ENCODE data around the gene CAMTA1.
A peak's percentile ranks its signal among the peaks of the same experiment; 100 is the strongest.

The CAMTA1 gene

GRCh38 chr1:7549277-7550161, 764.3 kb downstream of the CAMTA1 start:
- DNase-seq, result no peak

GRCh38 chr1:7550261-7550865, 765.1 kb downstream of the CAMTA1 start:
- DNase-seq, result no peak

- DNase-seq, result no peak
Observed at GRCh38 chr1:7550981-7551380, 765.7 kb downstream of the CAMTA1 start.

- no peak for DNase-seq
Observed at GRCh38 chr1:7551442-7551841, 766.2 kb downstream of the CAMTA1 start.

- DNase-seq, result no peak
Observed at GRCh38 chr1:7552402-7552801, 767.1 kb downstream of the CAMTA1 start.

GRCh38 chr1:7553042-7553690, 767.9 kb downstream of the CAMTA1 start:
- no peak for DNase-seq

- DNase-seq, result no peak
Observed at GRCh38 chr1:7554385-7555235, 769.4 kb downstream of the CAMTA1 start.

GRCh38 chr1:7555391-7556185, 770.3 kb downstream of the CAMTA1 start:
- no peak for DNase-seq

GRCh38 chr1:7557301-7557891, 772.1 kb downstream of the CAMTA1 start:
- DNase-seq, result no peak

GRCh38 chr1:7558041-7558461, 772.8 kb downstream of the CAMTA1 start:
- no peak for DNase-seq

GRCh38 chr1:7558481-7558880, 773.2 kb downstream of the CAMTA1 start:
- no peak for DNase-seq

GRCh38 chr1:7558921-7559869, 773.9 kb downstream of the CAMTA1 start:
- peak in 1 of 51 donors; percentile 18 for DNase-seq

- no peak for DNase-seq
Observed at GRCh38 chr1:7560128-7560527, 774.9 kb downstream of the CAMTA1 start.

- no peak for DNase-seq
Observed at GRCh38 chr1:7560601-7561181, 775.4 kb downstream of the CAMTA1 start.

- DNase-seq, result no peak
Observed at GRCh38 chr1:7561331-7561921, 776.2 kb downstream of the CAMTA1 start.

- DNase-seq, result no peak
Observed at GRCh38 chr1:7561936-7562728, 776.9 kb downstream of the CAMTA1 start.

Data from hypothalamus (tissue), 51 donors.